Activated CD4-positive, alpha-beta T cell treated with anti-CD3 and anti-CD28 coated beads for 48 hours (primary cell): ENCODE data around the gene EFCAB13.
A peak's percentile ranks its signal among the peaks of the same experiment; 100 is the strongest.

Experiments used
- DNase-seq: peaks from one replicate; pipeline ENCODE4 v3.0.0-alpha.2; 2020

EFCAB13 gene

DNA sequence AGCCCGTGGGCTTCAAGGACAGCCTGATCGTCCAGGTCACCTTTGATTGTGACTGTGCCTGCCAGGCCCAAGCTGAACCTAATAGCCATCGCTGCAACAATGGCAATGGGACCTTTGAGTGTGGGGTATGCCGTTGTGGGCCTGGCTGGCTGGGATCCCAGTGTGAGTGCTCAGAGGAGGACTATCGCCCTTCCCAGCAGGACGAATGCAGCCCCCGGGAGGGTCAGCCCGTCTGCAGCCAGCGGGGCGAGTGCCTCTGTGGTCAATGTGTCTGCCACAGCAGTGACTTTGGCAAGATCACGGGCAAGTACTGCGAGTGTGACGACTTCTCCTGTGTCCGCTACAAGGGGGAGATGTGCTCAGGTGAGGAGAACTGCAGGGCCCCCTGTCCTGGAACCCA, 31.5 kb upstream of the EFCAB13 start:
- DNase-seq: no peak

GRCh38 chr17:47295037-47295873, 28.5 kb upstream of the EFCAB13 start:
- DNase-seq: no peak

- DNase-seq: no peak
These were observed 27.9 kb upstream of the EFCAB13 start for GRCh38 chr17:47295874-47296255.

DNA sequence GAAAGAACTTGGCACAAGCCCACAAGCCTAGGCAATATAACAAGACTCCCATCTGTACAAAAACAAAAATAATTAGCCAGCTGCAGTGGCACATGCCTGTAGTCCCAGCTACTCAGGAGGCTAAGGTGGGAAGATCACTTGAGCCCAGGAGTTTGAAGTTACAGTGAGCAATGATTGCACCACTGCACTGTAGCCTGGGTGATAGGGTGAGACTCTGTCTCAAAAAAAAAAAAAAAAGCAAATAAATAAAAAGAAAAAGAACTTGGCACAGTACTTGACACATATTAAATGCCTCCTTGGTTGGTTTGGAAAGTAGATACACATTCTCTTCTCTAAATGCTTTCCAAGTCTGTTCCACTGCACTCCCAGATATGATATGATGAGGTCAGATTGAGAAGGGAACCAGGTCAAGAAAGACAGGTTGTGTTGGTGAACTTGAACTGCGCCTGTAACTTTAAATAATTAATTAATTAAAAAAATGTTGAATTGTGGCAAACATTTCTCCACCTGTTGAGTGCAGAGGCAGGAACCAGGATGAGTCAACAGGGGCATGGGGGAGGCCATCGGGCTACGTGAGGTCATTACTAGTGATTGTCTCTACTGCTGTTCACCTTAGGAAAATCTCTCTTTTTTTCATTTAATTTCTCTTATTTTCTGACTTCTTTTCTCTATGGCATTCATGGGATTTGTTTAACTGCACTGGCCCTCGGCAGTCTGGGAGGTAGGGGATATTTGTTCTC, 25.9 kb upstream of the EFCAB13 start:
- no peak for DNase-seq

- DNase-seq: no peak
These were observed 25.0 kb upstream of the EFCAB13 start for GRCh38 chr17:47298712-47299111.

- no peak for DNase-seq
These were observed 24.4 kb upstream of the EFCAB13 start for GRCh38 chr17:47299239-47299910.

- no peak for DNase-seq
These were observed 23.0 kb upstream of the EFCAB13 start for GRCh38 chr17:47300718-47301117.

- peak; percentile 27 for DNase-seq
These were observed 22.6 kb upstream of the EFCAB13 start for GRCh38 chr17:47301161-47301560.

- no peak for DNase-seq
These were observed 21.9 kb upstream of the EFCAB13 start for GRCh38 chr17:47301831-47302230.

GRCh38 chr17:47304186-47304585, 19.6 kb upstream of the EFCAB13 start:
- DNase-seq: no peak

DNA sequence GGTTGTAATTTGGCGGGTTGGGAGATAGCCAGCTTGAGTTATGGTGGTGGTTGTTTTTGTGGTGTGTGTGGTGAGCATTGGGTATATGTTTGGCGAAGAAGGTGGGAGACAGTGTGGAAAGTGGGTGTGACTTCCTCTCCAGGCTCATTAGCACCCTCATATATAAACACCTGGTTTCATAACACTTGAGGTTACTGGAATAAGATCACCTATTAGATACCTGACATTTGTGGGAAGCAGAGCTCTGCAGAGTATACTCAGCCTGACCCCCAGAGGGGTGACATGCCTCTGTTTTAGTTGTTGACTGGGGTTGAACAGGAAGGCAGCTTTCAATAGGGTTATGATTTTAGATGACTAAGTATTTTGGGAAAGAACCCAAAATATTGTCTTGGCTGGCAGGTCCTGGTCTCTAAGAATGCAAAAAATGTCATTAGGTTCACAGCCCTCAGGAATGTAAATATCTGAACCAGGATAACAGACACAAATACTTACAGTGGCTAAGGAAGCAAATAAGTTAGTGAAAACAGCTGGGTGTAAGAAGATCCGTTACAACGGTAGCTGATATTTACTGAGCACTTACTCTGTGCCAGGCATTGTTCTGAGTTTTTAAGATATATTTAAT, 18.3 kb upstream of the EFCAB13 start:
- no peak for DNase-seq

GRCh38 chr17:47310186-47310733, 13.5 kb upstream of the EFCAB13 start:
- DNase-seq: no peak

DNA sequence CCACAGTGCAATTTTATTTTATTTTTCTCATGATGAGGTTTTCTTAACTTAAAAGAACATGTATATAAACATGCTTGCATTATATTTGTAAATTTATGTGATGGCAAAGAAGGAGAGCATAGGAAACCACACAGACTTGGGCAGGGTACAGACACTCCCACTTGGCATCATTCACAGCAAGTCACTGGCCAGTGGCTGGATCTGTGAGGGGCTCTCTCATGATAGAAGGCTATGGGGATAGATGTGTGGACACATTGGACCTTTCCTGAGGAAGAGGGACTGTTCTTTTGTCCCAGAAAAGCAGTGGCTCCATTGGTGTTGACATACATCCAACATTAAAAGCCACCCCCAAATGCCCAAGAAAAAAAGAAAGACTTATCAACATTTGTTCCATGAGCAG, 12.3 kb upstream of the EFCAB13 start:
- no peak for DNase-seq

GRCh38 chr17:47315451-47316266, 8.1 kb upstream of the EFCAB13 start:
- peak; percentile 20 for DNase-seq

GRCh38 chr17:47316311-47316710, 7.4 kb upstream of the EFCAB13 start:
- no peak for DNase-seq

GRCh38 chr17:47317119-47317518, 6.6 kb upstream of the EFCAB13 start:
- no peak for DNase-seq

GRCh38 chr17:47318197-47318918, 5.4 kb upstream of the EFCAB13 start:
- no peak for DNase-seq

- DNase-seq: no peak
These were observed 2.8 kb upstream of the EFCAB13 start for GRCh38 chr17:47320879-47321502.

DNA sequence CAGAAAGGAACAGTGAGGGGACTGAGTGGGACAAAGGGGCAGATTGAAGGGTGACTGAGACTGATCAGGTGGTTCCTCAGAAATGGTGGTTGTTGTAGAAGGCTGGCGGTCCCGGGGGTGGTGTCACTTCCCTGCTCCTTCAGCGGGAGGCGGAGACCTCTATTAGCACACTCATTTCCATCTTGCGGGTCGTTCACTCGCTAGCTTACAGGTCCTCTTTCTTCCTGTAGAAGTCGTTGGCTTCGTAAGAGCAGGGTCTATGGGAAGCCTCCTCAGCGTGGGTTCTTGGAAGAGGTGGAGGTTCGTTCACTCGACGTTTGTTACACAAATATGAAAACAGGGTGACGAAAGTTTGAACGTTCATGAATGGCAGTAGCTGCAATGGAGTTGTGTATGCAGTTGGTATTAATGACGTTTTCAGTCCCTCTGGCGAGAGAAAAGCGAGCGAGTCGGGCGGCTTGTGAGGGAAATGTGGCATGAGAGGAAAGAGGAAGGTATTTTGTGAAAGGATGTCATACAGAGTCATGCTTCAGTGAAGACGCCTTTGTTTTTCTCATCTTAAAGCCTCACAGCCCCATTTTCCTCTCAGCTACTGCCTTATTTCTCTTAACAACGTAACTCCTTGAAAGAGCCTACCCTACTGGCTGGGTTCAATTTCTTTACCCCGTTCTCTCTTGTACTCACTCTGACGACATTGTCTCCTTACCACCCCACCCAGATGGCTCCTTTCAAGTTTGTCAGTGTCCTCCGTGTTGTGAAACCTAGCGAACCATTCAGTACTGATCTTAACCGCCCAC, 667 bp downstream of the EFCAB13 start:
- peak; percentile 64 for DNase-seq

- DNase-seq: no peak
These were observed 1.4 kb downstream of the EFCAB13 start for GRCh38 chr17:47325176-47325575.
